OCI-LY7 (cell line): Measurements from ENCODE around the gene PDE9A. TPM values are rescaled to one million over a fixed set of nuclear protein-coding genes. Genes with fewer than 3 reads are reported as not detected.

Experiments used
- BruUV-seq: library from RNA; stranded (reverse); fragments of 400-500 nt; replicated peaks from 2 replicates; lab custom pipeline; 2021; lab: Mats Ljungman, UMichigan
- CTCF ChIA-PET: fragments of 300-600 bp; sonication (Branson Sonifier 250); formaldehyde crosslinking; loops from one replicate; lab custom pipeline; 2022; ENCODE audit warnings: antibody characterized with exemption; ENCODE audit not compliant: unreplicated experiment; lab: Charles Lee
- POLR2A ChIA-PET: fragments of 300-600 bp; sonication (Branson Sonifier 250); formaldehyde crosslinking; loops from one replicate; lab custom pipeline; 2022; ENCODE audit warnings: antibody characterized with exemption; lab: Charles Lee
- DNase-seq: peaks from one replicate; pipeline ENCODE4 v3.0.0-alpha.2; 2015; ENCODE audit warnings: low spot score
- H2AFZ ChIP-seq: fragments of 200-600 bp; sonication (generic), shearing (Covaris generic); 2 replicates; pipeline ENCODE4 v1.6.1; 2014; ENCODE audit warnings: mild to moderate bottlenecking, antibody characterized with exemption, low read length, moderate library complexity
- H3K27ac ChIP-seq: fragments of 200-600 bp; sonication (generic); 2 replicates; pipeline ENCODE4 v1.5.1; 2014; ENCODE audit warnings: mixed run types, low read depth, mild to moderate bottlenecking, moderate library complexity, low read length, inconsistent platforms; ENCODE audit not compliant: poor library complexity, severe bottlenecking
- H3K36me3 ChIP-seq: fragments of 200-600 bp; sonication (generic); 2 replicates; pipeline ENCODE4 v1.6.1; 2014; ENCODE audit warnings: mild to moderate bottlenecking, antibody characterized with exemption, low read length, moderate library complexity, mixed read lengths; ENCODE audit not compliant: insufficient read depth
- H3K4me1 ChIP-seq: fragments of 200-600 bp; sonication (generic); 2 replicates; pipeline ENCODE4 v1.5.1; 2014; ENCODE audit warnings: mild to moderate bottlenecking, low read length; ENCODE audit not compliant: insufficient read depth, poor library complexity, severe bottlenecking
- H3K4me2 ChIP-seq: fragments of 200-600 bp; sonication (generic); 2 replicates; pipeline ENCODE4 v1.6.1; 2014; ENCODE audit warnings: mild to moderate bottlenecking, low read length
- H3K4me3 ChIP-seq: fragments of 200-600 bp; sonication (generic); 2 replicates; pipeline ENCODE4 v1.5.1; 2014; ENCODE audit warnings: mild to moderate bottlenecking, low read depth, low read length; ENCODE audit not compliant: poor library complexity, severe bottlenecking
- H3K79me2 ChIP-seq: fragments of 200-600 bp; sonication (generic); 2 replicates; pipeline ENCODE4 v1.6.1; 2016; ENCODE audit warnings: low read depth, mild to moderate bottlenecking, low read length, moderate library complexity, mixed read lengths; ENCODE audit not compliant: insufficient read depth
- H3K9me2 ChIP-seq: fragments of 200-600 bp; sonication (generic); 2 replicates; pipeline ENCODE4 v1.6.1; 2016; ENCODE audit warnings: mild to moderate bottlenecking, low read length, mixed read lengths; ENCODE audit not compliant: insufficient read depth
- H3K9me3 ChIP-seq: fragments of 200-600 bp; sonication (generic); 2 replicates; pipeline ENCODE4 v1.6.1; 2014; ENCODE audit warnings: mild to moderate bottlenecking, mixed run types, low read length, mixed read lengths
- H4K20me1 ChIP-seq: fragments of 200-600 bp; sonication (generic); 2 replicates; pipeline ENCODE4 v1.6.1; 2014; ENCODE audit warnings: mild to moderate bottlenecking, antibody characterized with exemption, low read length, moderate library complexity, mixed read lengths; ENCODE audit not compliant: insufficient read depth
- CTCF ChIP-seq: fragments of 200-600 bp; sonication (generic); conservative IDR thresholded peaks from 2 replicates; pipeline ENCODE4 v1.5.1; 2014; ENCODE audit warnings: mild to moderate bottlenecking, antibody characterized with exemption, low read length, moderate library complexity, mixed read lengths
- EZH2phosphoT487 ChIP-seq: fragments of 200-600 bp; sonication (generic); IDR thresholded peaks from 2 replicates; pipeline ENCODE4 v1.6.1; 2018; ENCODE audit warnings: low read depth, borderline replicate concordance, mild to moderate bottlenecking, mixed run types, antibody characterized with exemption, low read length, moderate library complexity, mixed read lengths
- intact Hi-C: fragments of 100-400 bp; cut with micrococcal nuclease; formaldehyde crosslinking; loops from one replicate; pipeline ENCODE4 v1.10.0; 2022; ENCODE audit not compliant: unreplicated experiment
- total RNA-seq, 2 experiments: library from RNA; depleted of rRNA in 1 of 2; stranded (reverse); fragments of >200 nt in 1 of 2; shearing (Covaris generic) in 1 of 2; gene quantifications; 2 replicates each; pipeline ENCODE4 v1.2.3, GENCODE V29; 2014 to 2022

The PDE9A gene
- total RNA-seq, 2 experiments from 2014 or later: 11.4 to 22.4 TPM

- H3K4me3 ChIP-seq: no peak overlapping the region
- H4K20me1 ChIP-seq: no peaks in the 10 kb centered on the region
- H3K27ac ChIP-seq: no peak overlapping the region
- intact Hi-C loops: no loop called here
- no peaks in the 10 kb centered on the region for H3K36me3 ChIP-seq
- ChIA-PET CTCF (interaction anchor here (0.6 kb wide), 1 partner anchor 58 kb away, joined by 3 read pairs; no protein-coding TSS in a partner anchor), POLR2A (no interaction called here)
- TF ChIP-seq EZH2phosphoT487: no peak
- TF ChIP-seq CTCF: no peak
- H3K79me2 ChIP-seq: no peaks in the 10 kb centered on the region
- no peaks in the 10 kb centered on the region for H3K9me2 ChIP-seq
- H3K4me1 ChIP-seq: no peaks in the 10 kb centered on the region
- no TSS peak for BruUV-seq
- no peak for DNase-seq
- no peaks in the 10 kb centered on the region for H3K9me3 ChIP-seq
- H2AFZ ChIP-seq: no peak overlapping the region
- H3K4me2 ChIP-seq: no peak overlapping the region
These were observed 41.6 kb downstream of the PDE9A start for GRCh38 chr21:42694751-42695696.

GRCh38 chr21:42695697-42696380 is 42.4 kb downstream of the PDE9A start:
- DNase-seq: no peak
- Histone ChIP-seq H3K9me2 (no peaks in the 10 kb centered on the region), H3K9me3 (no peaks in the 10 kb centered on the region), H3K4me1 (no peaks in the 10 kb centered on the region), H2AFZ (no peak overlapping the region), H3K4me3 (no peak overlapping the region), H3K4me2 (no peak overlapping the region), H3K79me2 (no peaks in the 10 kb centered on the region), H3K36me3 (no peaks in the 10 kb centered on the region), H4K20me1 (no peaks in the 10 kb centered on the region), H3K27ac (no peak overlapping the region)
- no TSS peak for BruUV-seq
- no peak for TF ChIP-seq CTCF
- no peak for TF ChIP-seq EZH2phosphoT487
- POLR2A ChIA-PET: no interaction called here
- intact Hi-C loops: no loop called here
- CTCF ChIA-PET: interaction anchor here (0.6 kb wide), 1 partner anchor 58 kb away, joined by 3 read pairs; no protein-coding TSS in a partner anchor
